Fibroblast of mammary gland (primary cell): Measurements from ENCODE around the gene STARD13.

Experiments used
- DNase-seq: peaks from one replicate; pipeline ENCODE4 v3.0.0-alpha.2; 2010; ENCODE audit warnings: low read depth
- H3K4me3 ChIP-seq: 2 replicates; pipeline ENCODE4 v1.5.1; 2011; ENCODE audit warnings: low read depth, mild to moderate bottlenecking, low read length, moderate library complexity; ENCODE audit not compliant: control insufficient read depth
- CTCF ChIP-seq: conservative IDR thresholded peaks from 2 replicates; pipeline ENCODE4 v1.5.1; 2011; ENCODE audit warnings: low read depth, low read length, inconsistent platforms; ENCODE audit not compliant: control insufficient read depth, insufficient read depth

The STARD13 gene

GRCh38 chr13:33250609-33251008 lies 34.9 kb downstream of the STARD13 start:
- peak; percentile 60 for DNase-seq
- TF ChIP-seq CTCF, result no peak
- no peak overlapping the region for H3K4me3 ChIP-seq

GRCh38 chr13:33249894-33250293 lies 35.7 kb downstream of the STARD13 start:
- H3K4me3 ChIP-seq, result no peak overlapping the region
- no peak for DNase-seq
- TF ChIP-seq CTCF, result no peak

- H3K4me3 ChIP-seq, result no peak overlapping the region
- no peak for TF ChIP-seq CTCF
- DNase-seq, result peak; percentile 79
These were observed 36.5 kb downstream of the STARD13 start for GRCh38 chr13:33249066-33249465.

- TF ChIP-seq CTCF, result no peak
- no peak overlapping the region for H3K4me3 ChIP-seq
These were observed 39.9 kb downstream of the STARD13 start for GRCh38 chr13:33245505-33246158.

GRCh38 chr13:33244907-33245287 lies 40.7 kb downstream of the STARD13 start:
- H3K4me3 ChIP-seq, result no peak overlapping the region
- no peak for DNase-seq
- no peak for TF ChIP-seq CTCF

More at GRCh38 chr13:33245505-33246158, 39.9 kb downstream of the STARD13 start:
- no peak for DNase-seq

- no peak for TF ChIP-seq CTCF
- no peak overlapping the region for H3K4me3 ChIP-seq
- DNase-seq, result no peak
These were observed 41.2 kb downstream of the STARD13 start for GRCh38 chr13:33244210-33244906.
